Fibroblast of mammary gland (primary cell): ENCODE measurements around the gene CABLES1.
A peak's percentile ranks its signal among the peaks of the same experiment; 100 is the strongest.

Experiments used
- DNase-seq: peaks from one replicate; pipeline ENCODE4 v3.0.0-alpha.2; 2010; ENCODE audit warnings: low read depth
- H3K4me3 ChIP-seq: 2 replicates; pipeline ENCODE4 v1.5.1; 2011; ENCODE audit warnings: low read depth, mild to moderate bottlenecking, low read length, moderate library complexity; ENCODE audit not compliant: control insufficient read depth
- CTCF ChIP-seq: conservative IDR thresholded peaks from 2 replicates; pipeline ENCODE4 v1.5.1; 2011; ENCODE audit warnings: low read depth, low read length, inconsistent platforms; ENCODE audit not compliant: control insufficient read depth, insufficient read depth

The CABLES1 gene

GRCh38 chr18:23245461-23245860 is 110.2 kb downstream of the CABLES1 start:
- H3K4me3 ChIP-seq: no peak overlapping the region
- TF ChIP-seq CTCF: no peak
- no peak for DNase-seq

DNA sequence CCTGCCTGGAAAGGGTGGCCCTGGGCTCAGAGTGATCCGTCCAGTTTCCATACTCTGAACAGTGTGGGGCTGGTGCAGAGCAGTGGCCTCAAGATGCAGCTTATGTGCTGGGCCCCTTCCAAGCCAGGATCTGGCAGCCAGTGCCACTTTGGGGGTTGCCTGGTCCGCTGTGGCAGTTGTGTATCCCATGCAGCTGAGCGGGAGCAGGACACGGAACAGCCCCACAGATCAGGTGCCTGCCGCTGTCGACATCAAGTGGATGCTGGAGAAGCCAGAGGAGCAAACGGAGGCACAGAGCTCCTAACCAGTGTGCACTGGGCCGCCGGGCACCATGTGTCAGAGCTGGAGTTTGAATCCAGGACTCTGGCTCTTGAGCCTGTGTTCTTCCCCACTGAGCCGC is 112.0 kb downstream of the CABLES1 start:
- no peak for TF ChIP-seq CTCF
- no peak for DNase-seq
- H3K4me3 ChIP-seq: no peak overlapping the region

GRCh38 chr18:23247896-23248295 is 112.6 kb downstream of the CABLES1 start:
- DNase-seq: no peak
- H3K4me3 ChIP-seq: no peak overlapping the region
- no peak for TF ChIP-seq CTCF

DNA sequence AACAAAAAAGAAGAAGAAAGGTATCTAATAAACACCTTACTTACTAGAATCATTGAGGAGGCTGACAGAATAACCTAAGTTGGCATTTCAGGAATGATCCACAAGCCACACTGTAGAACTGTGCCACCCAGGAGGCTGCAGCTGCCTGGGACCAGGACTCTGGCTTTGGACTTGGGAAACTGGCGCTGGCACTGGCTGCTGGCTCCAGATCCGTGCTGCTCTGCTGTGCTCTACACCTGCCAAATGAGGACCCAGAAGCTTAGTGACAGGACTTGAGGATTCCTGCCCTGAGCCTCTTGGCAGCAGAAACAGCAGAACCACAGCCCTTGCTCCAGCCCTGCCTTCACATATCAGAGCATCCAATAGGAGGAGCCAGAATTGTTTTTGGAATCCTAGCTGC is 113.5 kb downstream of the CABLES1 start:
- TF ChIP-seq CTCF: no peak
- H3K4me3 ChIP-seq: no peak overlapping the region
- no peak for DNase-seq

DNA sequence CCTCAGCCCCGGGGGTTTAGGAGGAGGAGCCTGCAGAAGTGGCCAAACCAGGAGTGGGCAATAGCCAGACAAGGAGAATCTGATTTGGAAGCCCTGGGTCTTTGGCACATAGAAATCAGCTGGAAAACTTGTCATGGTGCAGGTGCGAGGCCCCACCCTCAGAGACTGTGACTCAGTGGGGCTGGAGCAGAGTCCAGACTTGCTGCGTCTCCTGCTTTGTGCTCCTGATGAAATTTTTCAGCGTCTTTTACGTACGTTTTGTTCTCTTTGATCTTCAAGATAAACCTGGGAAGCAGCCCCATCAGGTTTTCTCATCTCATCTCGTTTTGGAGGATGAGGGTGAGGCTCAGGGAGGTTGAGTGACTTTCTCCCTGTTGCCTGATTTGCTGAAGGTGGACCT is 114.1 kb downstream of the CABLES1 start:
- DNase-seq: no peak
- TF ChIP-seq CTCF: no peak
- H3K4me3 ChIP-seq: no peak overlapping the region

DNA sequence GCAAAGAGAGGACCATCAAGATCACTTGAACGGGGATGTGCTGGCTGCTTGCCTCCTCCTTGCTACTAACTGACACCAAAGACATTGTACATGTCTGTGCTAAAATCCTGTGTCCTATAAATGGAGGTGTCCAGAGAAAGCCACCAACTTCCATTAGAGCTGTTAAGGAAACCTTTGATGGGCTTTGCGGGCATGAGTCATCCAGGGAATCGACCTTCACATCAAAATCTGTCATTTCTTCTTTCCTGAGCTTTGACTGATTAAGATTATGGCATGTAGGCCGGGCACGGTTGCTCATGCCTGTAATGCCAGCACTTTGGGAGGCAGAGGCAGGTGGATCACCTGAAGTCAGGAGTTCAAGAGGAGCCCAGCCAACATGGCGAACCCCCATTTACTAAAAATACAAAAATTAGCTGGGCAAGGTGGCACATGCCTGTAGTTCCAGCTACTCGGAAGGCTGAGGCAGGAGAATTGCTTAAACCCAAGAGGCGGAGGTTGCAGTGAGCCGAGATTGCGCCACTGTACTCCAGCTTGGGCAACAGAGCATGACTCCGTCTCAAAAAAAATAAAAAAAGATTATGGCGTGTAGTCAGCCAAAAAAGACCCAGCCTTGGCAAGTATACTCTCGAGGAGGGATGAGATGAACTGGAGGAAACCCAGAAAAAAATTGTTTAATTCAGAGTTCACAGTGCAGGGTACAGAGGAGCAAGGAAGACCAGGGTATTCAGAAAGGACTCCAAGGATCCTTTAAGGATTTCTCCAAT is 115.8 kb downstream of the CABLES1 start:
- no peak for TF ChIP-seq CTCF
- peak; percentile 66 for DNase-seq
- H3K4me3 ChIP-seq: no peak overlapping the region
